CD14-positive monocyte (primary cell): ENCODE results near the gene FOXC1. TPM values are rescaled to one million over a fixed set of nuclear protein-coding genes. Genes with fewer than 3 reads are reported as not detected.
A peak's percentile ranks its signal among the peaks of the same experiment; 100 is the strongest.

Experiments
- DNase-seq, 3 donors: peaks; one replicate each; pipeline ENCODE4 v3.0.0-alpha.2; 2011 to 2022
- H2AFZ ChIP-seq: 2 replicates; pipeline ENCODE4 v1.6.0; 2012; ENCODE audit warnings: mild to moderate bottlenecking, low read depth, low read length, inconsistent platforms; ENCODE audit not compliant: insufficient read depth, poor library complexity, severe bottlenecking
- H3K27ac ChIP-seq, 2 donors: 1 replicate in 1 of 2; 2 replicates in 1 of 2; pipeline ENCODE4 v1.5.1; 2012 to 2013; ENCODE audit warnings: low read length in 2 of 2, control low read depth in 1 of 2, inconsistent platforms in 1 of 2, low read depth in 1 of 2, mild to moderate bottlenecking in 1 of 2
- H3K27me3 ChIP-seq, 2 donors: one replicate each; pipeline versions ENCODE4 v1.6.0 to v1.6.1; 2011 to 2013; ENCODE audit warnings: low read length in 2 of 2; ENCODE audit not compliant: control insufficient read depth in 2 of 2, insufficient read depth in 2 of 2
- H3K36me3 ChIP-seq, 2 donors: replicated peaks in 1 of 2; 1 replicate in 1 of 2; 2 replicates in 1 of 2; pipeline versions ENCODE4 v1.5.1 to v1.6.1; 2012 to 2013; ENCODE audit warnings: low read length in 2 of 2, control low read depth in 1 of 2, inconsistent platforms in 1 of 2, mild to moderate bottlenecking in 1 of 2; ENCODE audit not compliant: insufficient read depth in 2 of 2, control insufficient read depth in 1 of 2
- H3K4me1 ChIP-seq, 2 donors: 1 replicate in 1 of 2; 2 replicates in 1 of 2; pipeline versions ENCODE4 v1.5.1 to v1.6.1; 2012 to 2013; ENCODE audit warnings: low read length in 2 of 2, control low read depth in 1 of 2, inconsistent platforms in 1 of 2, mild to moderate bottlenecking in 1 of 2, moderate library complexity in 1 of 2; ENCODE audit not compliant: insufficient read depth in 2 of 2, control insufficient read depth in 1 of 2
- H3K4me2 ChIP-seq: replicated peaks from 2 replicates; pipeline ENCODE3; 2012; ENCODE audit warnings: low read length, moderate library complexity, mild to moderate bottlenecking; ENCODE audit not compliant: poor library complexity, severe bottlenecking; ENCODE audit errors: extremely low read depth
- H3K4me3 ChIP-seq, 3 experiments: fragments of 200-600 bp in 1 of 3; sonication (generic) in 1 of 3; replicated peaks in 1 of 3; 1 replicate in 2 of 3; 2 replicates in 1 of 3; pipeline ENCODE4 v1.5.1; 2011 to 2013; ENCODE audit warnings: low read length in 3 of 3, mild to moderate bottlenecking in 3 of 3, control low read depth in 2 of 3, low read depth in 2 of 3, inconsistent platforms in 1 of 3, moderate library complexity in 1 of 3
- H3K79me2 ChIP-seq: 2 replicates; pipeline ENCODE4 v1.6.0; 2012; ENCODE audit warnings: mild to moderate bottlenecking, control low read depth, inconsistent platforms, low read length, moderate library complexity; ENCODE audit not compliant: insufficient read depth
- H3K9ac ChIP-seq: 2 replicates; pipeline ENCODE4 v1.6.0; 2017; ENCODE audit warnings: low read length, mild to moderate bottlenecking; ENCODE audit not compliant: insufficient read depth, poor library complexity, severe bottlenecking
- H3K9me3 ChIP-seq, 2 donors: replicated peaks in 1 of 2; 1 replicate in 1 of 2; 2 replicates in 1 of 2; pipeline versions ENCODE4 v1.5.1 to v1.6.1; 2012 to 2013; ENCODE audit warnings: low read length in 2 of 2, control low read depth in 1 of 2; ENCODE audit not compliant: control insufficient read depth in 1 of 2, insufficient read depth in 1 of 2
- H4K20me1 ChIP-seq: 2 replicates; pipeline ENCODE4 v1.6.0; 2012; ENCODE audit warnings: mild to moderate bottlenecking, low read length, control low read depth, moderate library complexity; ENCODE audit not compliant: insufficient read depth
- H3K27ac Mint-ChIP-seq, 7 donors: one replicate each; pipeline ENCODE4 v1.8.0; 2020; ENCODE audit warnings: mild to moderate bottlenecking in 7 of 7, mixed read lengths in 7 of 7, moderate library complexity in 6 of 7, inconsistent platforms in 2 of 7
- H3K27me3 Mint-ChIP-seq, 3 donors: one replicate each; pipeline ENCODE4 v1.8.0; 2021 to 2022; ENCODE audit warnings: low read depth in 3 of 3, mild to moderate bottlenecking in 3 of 3, mixed read lengths in 3 of 3, moderate library complexity in 3 of 3, inconsistent platforms in 1 of 3
- H3K36me3 Mint-ChIP-seq, 2 donors: one replicate each; pipeline ENCODE4 v1.8.0; 2020; ENCODE audit warnings: mixed read lengths in 2 of 2, inconsistent platforms in 1 of 2, mild to moderate bottlenecking in 1 of 2
- H3K4me1 Mint-ChIP-seq: one replicate; pipeline ENCODE4 v1.8.0; 2020; ENCODE audit warnings: mild to moderate bottlenecking, mixed read lengths
- H3K4me3 Mint-ChIP-seq, 2 donors: one replicate each; pipeline ENCODE4 v1.8.0; 2020; ENCODE audit warnings: mild to moderate bottlenecking in 2 of 2, mixed read lengths in 2 of 2, moderate library complexity in 1 of 2
- H3K9me3 Mint-ChIP-seq, 7 donors: one replicate each; pipeline ENCODE4 v1.8.0; 2020 to 2022; ENCODE audit warnings: mixed read lengths in 7 of 7, mild to moderate bottlenecking in 6 of 7, moderate library complexity in 6 of 7, inconsistent platforms in 2 of 7
- CTCF ChIP-seq: fragments of 200-600 bp; IDR thresholded peaks from one replicate; pipeline ENCODE4 v1.8.0; 2022; ENCODE audit warnings: antibody characterized with exemption, mild to moderate bottlenecking
- WGBS: methylation state at CpG from one replicate; pipeline ENCODE4 v1.1.5; 2013; ENCODE audit warnings: missing lambda C conversion rate; ENCODE audit not compliant: insufficient coverage; 5-methylcytosine and 5-hydroxymethylcytosine counted together
- intact Hi-C, 2 donors: fragments of 100-400 bp; cut with micrococcal nuclease; formaldehyde crosslinking; loops; one replicate each; pipeline versions ENCODE4 v1.15.0 to v1.15.1; 2023
- polyA plus RNA-seq, 3 donors: library from polyadenylated mRNA; depleted of rRNA in 1 of 3; unstranded in 2 of 3; stranded (reverse) in 1 of 3; fragments of 300-500 nt in 2 of 3; fragments of >200 nt in 1 of 3; fragmentation: Illumina TruSeq in 2 of 3; gene quantifications; 1 replicate in 2 of 3; 2 replicates in 1 of 3; pipeline ENCODE4 v1.2.3, GENCODE V29; 2012 to 2021

The FOXC1 gene
- polyA plus RNA-seq, 3 donors, result 0.36 TPM; not detected in 2

GRCh38 chr6:1622220-1622850 is 12.6 kb downstream of the FOXC1 start:
- no peak overlapping the region for H3K27ac ChIP-seq
- peaks cover 3% of the 10 kb centered on the region for H4K20me1 ChIP-seq
- Mint-ChIP-seq H3K27ac (no peak overlapping the region), H3K4me1 (peaks cover 26% of the 10 kb centered on the region), H3K4me3 (peak overlapping the region in 1 of 2 donors; percentile 72), H3K9me3 (peaks cover 0 to 25% (median 5%) of the 10 kb centered on the region in 7 donors), H3K36me3 (peaks cover 21 to 27% of the 10 kb centered on the region in 2 donors), H3K27me3 (peaks cover 83 to 98% (median 91%) of the 10 kb centered on the region in 3 donors)
- H3K9me3 ChIP-seq, result peaks cover 0 to 13% of the 10 kb centered on the region in 2 donors
- no peak overlapping the region for H2AFZ ChIP-seq
- WGBS, result 94% methylated on average over 12 of the region's 15 CpGs
- TF ChIP-seq CTCF, result no peak
- no peak overlapping the region for H3K4me3 ChIP-seq
- DNase-seq, result no peak
- H3K4me2 ChIP-seq, result no peak overlapping the region
- intact Hi-C loops, result no loop called here
- H3K27me3 ChIP-seq, result peaks cover 63 to 99% of the 10 kb centered on the region in 2 donors
- peaks cover 23 to 33% of the 10 kb centered on the region in 2 donors for H3K4me1 ChIP-seq
- H3K36me3 ChIP-seq, result no peaks in the 10 kb centered on the region
- H3K9ac ChIP-seq, result no peak overlapping the region
- H3K79me2 ChIP-seq, result no peaks in the 10 kb centered on the region

- Histone ChIP-seq H3K4me2 (no peak overlapping the region), H3K27ac (no peak overlapping the region), H2AFZ (no peak overlapping the region), H3K9me3 (peaks cover 0 to 13% of the 10 kb centered on the region in 2 donors), H3K9ac (no peak overlapping the region), H3K4me3 (no peak overlapping the region), H3K36me3 (no peaks in the 10 kb centered on the region), H4K20me1 (peaks cover 3% of the 10 kb centered on the region), H3K4me1 (peaks cover 23 to 33% of the 10 kb centered on the region in 2 donors), H3K27me3 (peaks cover 62 to 99% of the 10 kb centered on the region in 2 donors), H3K79me2 (no peaks in the 10 kb centered on the region)
- no peak for TF ChIP-seq CTCF
- Mint-ChIP-seq H3K36me3 (peaks cover 21 to 27% of the 10 kb centered on the region in 2 donors), H3K9me3 (peaks cover 0 to 25% (median 5%) of the 10 kb centered on the region in 7 donors), H3K4me1 (peaks cover 26% of the 10 kb centered on the region), H3K27ac (peak overlapping the region in 1 of 7 donors; percentile 2), H3K4me3 (peak overlapping the region in 1 of 2 donors; percentile 79), H3K27me3 (peaks cover 82 to 98% (median 88%) of the 10 kb centered on the region in 3 donors)
- no peak for DNase-seq
- WGBS, result 93% methylated on average over 2 of the region's 8 CpGs
- intact Hi-C loops, result no loop called here
Measured at GRCh38 chr6:1622851-1623768, 13.4 kb downstream of the FOXC1 start.
